ENCODE measurements around the gene CBARP. TPM values are rescaled to one million over a fixed set of nuclear protein-coding genes. Genes with fewer than 3 reads are reported as not detected.

Gene CBARP
- total and polyA plus RNA-seq, 9 of the 15 experiments (the other 6 are each of a cell fraction or from before 2014, with no cell fraction given), result 0.03 to 8.9 (median 1.2) TPM; not detected in 1

GRCh38 chr19:1247748-1248138 lies 9.9 kb upstream of the CBARP start (continued):
- no peak for TF ChIP-seq TAF1 (IDR thresholded peaks at IDR 0.05; ENCODE audit: control insufficient read depth, extremely low read depth, insufficient read depth, low read length, severe bottlenecking)
- peak; percentile 83; the same call in 1 of the 2 replicates for TF ChIP-seq FOXK1 (CRISPR knock-in tag; IDR thresholded peaks at IDR 0.05; ENCODE audit: borderline replicate concordance)
- TF ChIP-seq POLR2G (IDR thresholded peaks at IDR 0.05; ENCODE audit: low read depth, low read length), result no peak
- no peak for TF ChIP-seq PHF21A (IDR thresholded peaks at IDR 0.05; ENCODE audit: borderline replicate concordance, low read depth)
- no peak for TF ChIP-seq ZFP36 (IDR thresholded peaks at IDR 0.05; ENCODE audit: low read depth, low read length, partially characterized antibody)
- TF ChIP-seq RCOR1 (IDR thresholded peaks at IDR 0.05; ENCODE audit: borderline replicate concordance in 1 of 2, low read depth in 2 of 2, low read length in 2 of 2), result peak; percentile 29 to 82; a peak in 2 of 4 replicates
- no peak for TF ChIP-seq PHB2 (IDR thresholded peaks at IDR 0.05; ENCODE audit: low read depth)
- TF ChIP-seq HSF4 (CRISPR knock-in tag; IDR thresholded peaks at IDR 0.05; ENCODE audit: borderline replicate concordance), result no peak
- no peak for TF ChIP-seq HMGXB4 (CRISPR knock-in tag; IDR thresholded peaks at IDR 0.05)
- no peak for TF ChIP-seq MAFG (tag; conservative IDR thresholded peaks at IDR 0.05)
- TF ChIP-seq HMBOX1 (IDR thresholded peaks at IDR 0.05), result no peak
- TF ChIP-seq CHD7 (IDR thresholded peaks at IDR 0.05; ENCODE audit: low read depth, low read length), result no peak
- no peak for TF ChIP-seq GATA2 (CRISPR knock-in tag; IDR thresholded peaks at IDR 0.05)
- TF ChIP-seq ZNF24 (IDR thresholded peaks at IDR 0.05), result no peak
- TF ChIP-seq PML (IDR thresholded peaks at IDR 0.05; ENCODE audit: low read length), result no peak
- TF ChIP-seq OTX1 (CRISPR knock-in tag; IDR thresholded peaks at IDR 0.05), result no peak

All from K562 (cell line).